Mucosa of rectum (tissue), 2 donors: ENCODE measurements around the gene MYH14.

ENCODE experiments used
- H3K27ac ChIP-seq, 2 donors: one replicate each; pipeline ENCODE4 v1.7.0; 2013; ENCODE audit warnings: inconsistent platforms in 2 of 2, low read depth in 2 of 2, low read length in 2 of 2
- H3K27me3 ChIP-seq, 2 donors: one replicate each; pipeline ENCODE4 v1.7.0; 2013; ENCODE audit warnings: low read length in 2 of 2; ENCODE audit not compliant: control insufficient read depth in 2 of 2, insufficient read depth in 2 of 2
- H3K36me3 ChIP-seq, 2 donors: one replicate each; pipeline ENCODE4 v1.7.0; 2013; ENCODE audit warnings: low read length in 2 of 2; ENCODE audit not compliant: control insufficient read depth in 2 of 2, insufficient read depth in 2 of 2
- H3K4me1 ChIP-seq, 2 donors: one replicate each; pipeline ENCODE4 v1.7.0; 2013; ENCODE audit warnings: low read length in 2 of 2, mild to moderate bottlenecking in 1 of 2; ENCODE audit not compliant: control insufficient read depth in 2 of 2, insufficient read depth in 2 of 2
- H3K4me3 ChIP-seq, 2 donors: one replicate each; pipeline ENCODE4 v1.7.0; 2013; ENCODE audit warnings: low read length in 2 of 2
- H3K9ac ChIP-seq, 2 donors: one replicate each; pipeline ENCODE4 v1.7.0; 2013; ENCODE audit warnings: low read length in 2 of 2, low read depth in 1 of 2, mild to moderate bottlenecking in 1 of 2
- H3K9me3 ChIP-seq, 2 donors: one replicate each; pipeline ENCODE4 v1.7.0; 2013; ENCODE audit warnings: low read length in 2 of 2; ENCODE audit not compliant: control insufficient read depth in 2 of 2
- donor health status: healthy.
- donor health status: Normal muscosa, but diverticular disease.

Gene MYH14

DNA sequence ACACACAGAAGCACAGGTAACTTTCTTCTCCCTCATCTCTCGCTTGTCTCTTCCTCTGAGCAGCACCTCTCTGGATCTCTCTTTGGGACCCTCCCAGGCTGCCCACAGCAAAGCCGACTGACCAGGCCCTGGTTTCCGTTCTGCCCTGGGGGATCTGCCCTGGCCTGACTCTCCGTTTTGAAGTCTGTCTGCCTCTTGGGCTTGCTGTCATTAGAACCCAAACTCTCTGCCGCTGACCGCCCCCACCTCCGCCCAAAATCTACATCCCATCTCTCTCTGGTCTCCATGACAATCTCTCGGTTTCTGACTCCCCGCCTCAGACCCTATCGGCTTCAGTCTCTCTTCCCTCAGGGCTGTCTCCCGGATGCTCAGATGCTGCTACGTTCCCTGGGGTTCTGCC is 118.8 kb downstream of the MYH14 start:
- Histone ChIP-seq H3K27ac (no peak overlapping the region), H3K36me3 (no peaks in the 10 kb centered on the region), H3K4me3 (no peak overlapping the region), H3K9me3 (no peaks in the 10 kb centered on the region), H3K4me1 (peaks cover 2 to 4% of the 10 kb centered on the region in 2 donors), H3K27me3 (peaks cover 9 to 13% of the 10 kb centered on the region in 2 donors), H3K9ac (no peak overlapping the region)

DNA sequence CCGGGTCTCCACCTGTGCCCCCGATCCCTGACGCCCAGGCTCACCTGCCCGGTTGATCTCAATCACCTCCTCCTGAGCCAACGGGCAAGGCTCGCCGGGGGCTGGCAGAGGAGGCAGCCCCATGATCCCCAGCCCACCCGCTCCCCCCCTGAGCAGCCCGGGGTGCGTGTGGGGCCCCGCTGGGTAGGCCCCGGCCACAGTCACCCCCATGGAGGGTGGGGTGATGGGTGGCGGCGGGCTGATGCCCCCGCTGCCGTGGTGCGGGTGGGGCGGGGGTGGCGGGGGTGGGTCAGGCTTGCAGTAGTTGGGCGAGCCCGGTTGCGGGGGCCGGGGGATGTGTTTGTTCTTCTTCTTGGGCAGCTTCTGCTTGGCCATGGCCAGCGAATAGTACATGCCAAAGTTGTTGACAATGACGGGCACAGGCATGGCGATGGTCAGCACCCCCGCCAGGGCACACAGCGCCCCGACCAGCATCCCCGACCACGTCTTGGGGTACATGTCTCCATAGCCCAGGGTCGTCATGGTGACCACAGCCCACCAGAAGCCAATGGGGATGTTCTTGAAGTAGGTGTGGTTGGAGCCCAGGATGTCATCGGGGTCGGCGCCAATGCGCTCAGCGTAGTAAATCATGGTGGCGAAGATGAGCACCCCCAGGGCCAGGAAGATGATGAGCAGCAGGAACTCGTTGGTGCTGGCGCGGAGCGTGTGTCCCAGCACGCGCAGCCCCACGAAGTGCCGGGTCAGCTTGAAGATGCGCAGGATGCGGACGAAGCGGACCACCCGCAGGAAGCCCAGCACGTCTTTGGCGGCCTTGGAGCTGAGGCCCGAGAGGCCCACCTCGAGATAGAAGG is 119.7 kb downstream of the MYH14 start:
- no peak overlapping the region for H3K27ac ChIP-seq
- H3K4me1 ChIP-seq, result peaks cover 2 to 4% of the 10 kb centered on the region in 2 donors
- H3K9ac ChIP-seq, result no peak overlapping the region
- H3K4me3 ChIP-seq, result no peak overlapping the region
- H3K9me3 ChIP-seq, result no peaks in the 10 kb centered on the region
- peaks cover 16 to 18% of the 10 kb centered on the region in 2 donors for H3K27me3 ChIP-seq
- H3K36me3 ChIP-seq, result no peaks in the 10 kb centered on the region

DNA sequence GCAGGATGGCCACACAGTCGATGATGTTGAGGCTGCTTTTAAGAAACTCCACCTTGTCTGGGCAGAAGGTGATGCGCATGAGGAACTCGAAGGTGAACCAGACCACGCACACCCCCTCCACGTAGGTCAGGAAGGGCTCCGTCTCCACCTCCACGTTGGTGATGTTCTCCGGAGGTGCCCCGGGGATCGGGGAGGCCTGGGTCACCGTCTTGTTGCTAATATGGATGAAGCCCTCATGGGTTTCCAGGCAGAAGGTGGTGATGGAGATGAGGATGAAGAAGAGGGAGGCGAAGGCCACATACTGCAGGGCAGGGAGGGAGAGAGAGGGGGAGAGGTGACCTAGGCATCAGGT is 120.3 kb downstream of the MYH14 start:
- H3K4me3 ChIP-seq, result no peak overlapping the region
- H3K27ac ChIP-seq, result no peak overlapping the region
- H3K4me1 ChIP-seq, result peaks cover 4 to 5% of the 10 kb centered on the region in 2 donors
- no peaks in the 10 kb centered on the region for H3K36me3 ChIP-seq
- no peak overlapping the region for H3K9ac ChIP-seq
- H3K9me3 ChIP-seq, result no peaks in the 10 kb centered on the region
- H3K27me3 ChIP-seq, result peaks cover 16 to 18% of the 10 kb centered on the region in 2 donors

DNA sequence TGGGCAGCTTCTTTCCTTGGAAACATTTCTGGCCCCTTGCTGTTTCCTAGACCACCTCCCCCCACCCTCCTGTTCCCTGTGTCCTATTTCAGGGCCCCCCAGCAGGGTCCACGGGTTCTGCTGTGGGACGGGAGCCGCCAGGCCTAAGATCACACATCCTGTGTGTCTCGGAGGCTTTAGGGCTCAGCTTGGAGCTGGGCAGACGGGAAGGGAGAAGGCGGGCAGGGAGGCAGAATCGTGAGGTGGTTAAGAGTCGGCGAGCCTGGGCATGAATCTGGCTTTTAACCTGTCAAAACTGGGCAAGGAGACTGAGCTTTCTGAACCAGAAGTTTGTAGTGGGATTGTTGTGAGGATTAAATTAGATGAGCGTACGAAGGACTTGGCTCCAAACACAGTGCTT is 120.9 kb downstream of the MYH14 start:
- H3K4me3 ChIP-seq, result no peak overlapping the region
- no peaks in the 10 kb centered on the region for H3K9me3 ChIP-seq
- H3K9ac ChIP-seq, result no peak overlapping the region
- H3K27ac ChIP-seq, result no peak overlapping the region
- peaks cover 16 to 18% of the 10 kb centered on the region in 2 donors for H3K27me3 ChIP-seq
- H3K4me1 ChIP-seq, result peaks cover 4 to 5% of the 10 kb centered on the region in 2 donors
- no peaks in the 10 kb centered on the region for H3K36me3 ChIP-seq

DNA sequence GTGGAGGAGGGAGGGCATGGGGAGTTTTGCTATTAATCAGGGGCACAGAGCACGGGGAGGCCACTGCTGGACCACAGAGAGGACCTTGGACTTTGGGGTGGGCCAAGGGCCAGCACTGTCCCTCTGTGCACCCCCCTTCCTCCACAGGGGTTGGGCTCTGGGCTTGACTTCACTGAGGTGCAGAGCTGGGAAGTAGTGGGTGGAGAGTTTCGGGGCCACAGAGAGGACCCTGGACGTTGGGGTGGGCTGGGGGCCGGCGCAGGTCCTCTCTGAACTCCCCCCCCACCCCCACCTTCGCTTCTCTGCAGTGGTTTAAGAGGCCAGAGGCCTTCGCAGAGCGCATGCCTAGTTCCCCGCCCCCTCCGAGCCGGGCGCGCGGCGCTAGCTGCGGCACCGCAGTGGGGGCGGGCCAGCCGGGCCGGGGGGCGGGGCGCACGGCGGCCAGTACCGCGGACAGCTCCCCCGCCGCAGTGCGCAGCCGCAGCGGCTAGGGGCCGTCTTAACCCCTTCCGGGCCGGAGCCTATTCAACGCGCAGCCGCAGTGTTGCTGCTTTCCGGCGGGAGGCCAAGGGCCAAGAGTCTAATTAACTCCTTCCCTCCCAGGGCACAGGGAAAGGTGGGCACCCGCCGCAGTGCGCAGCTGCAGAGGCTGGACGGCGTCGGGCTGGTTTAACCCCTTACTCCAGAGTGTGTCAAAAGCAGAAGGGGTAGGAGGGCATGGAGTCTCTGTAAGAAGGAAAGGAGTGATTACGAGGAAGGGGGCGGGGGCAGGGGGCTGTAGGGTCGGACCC is 122.1 kb downstream of the MYH14 start:
- no peak overlapping the region for H3K9ac ChIP-seq

DNA sequence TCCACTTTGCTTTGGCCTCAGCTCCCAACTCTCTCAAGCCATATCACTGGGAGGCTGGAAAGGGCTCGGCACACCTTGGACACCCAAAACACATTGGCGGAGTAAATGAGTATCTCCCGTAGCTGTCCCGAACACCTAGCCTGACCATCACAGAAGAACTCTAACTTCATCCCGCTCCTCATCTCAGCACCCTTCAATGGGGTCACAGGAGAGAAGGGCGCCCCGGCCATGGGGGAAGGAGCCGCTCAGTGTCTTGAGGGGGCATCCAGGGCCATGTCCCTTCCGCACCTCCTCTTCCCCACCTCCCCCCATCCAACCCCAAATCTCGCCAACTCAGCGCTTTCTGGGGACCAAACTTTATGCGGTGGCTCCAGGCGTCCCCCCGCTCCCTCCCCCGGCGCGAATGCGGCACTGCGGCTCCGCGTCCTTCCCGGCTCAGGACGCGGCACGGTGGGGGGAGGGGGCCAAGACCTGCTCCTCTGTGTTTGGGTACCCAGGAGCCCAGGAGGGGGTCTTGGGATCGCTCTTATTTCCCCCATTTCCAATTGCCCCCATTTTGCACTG is 122.8 kb downstream of the MYH14 start:
- Histone ChIP-seq H3K36me3 (no peaks in the 10 kb centered on the region), H3K9me3 (no peaks in the 10 kb centered on the region), H3K9ac (no peak overlapping the region), H3K27ac (no peak overlapping the region), H3K27me3 (peaks cover 18 to 23% of the 10 kb centered on the region in 2 donors), H3K4me3 (peak overlapping the region in 1 of 2 donors; percentile 7), H3K4me1 (peaks cover 10 to 14% of the 10 kb centered on the region in 2 donors)

More for the DNA sequence above, 122.1 kb downstream of the MYH14 start:
- Histone ChIP-seq H3K4me1 (peaks cover 10 to 13% of the 10 kb centered on the region in 2 donors), H3K27me3 (peaks cover 18 to 23% of the 10 kb centered on the region in 2 donors), H3K9me3 (no peaks in the 10 kb centered on the region), H3K27ac (no peak overlapping the region), H3K36me3 (no peaks in the 10 kb centered on the region), H3K4me3 (peak overlapping the region in 1 of 2 donors; percentile 7)

DNA sequence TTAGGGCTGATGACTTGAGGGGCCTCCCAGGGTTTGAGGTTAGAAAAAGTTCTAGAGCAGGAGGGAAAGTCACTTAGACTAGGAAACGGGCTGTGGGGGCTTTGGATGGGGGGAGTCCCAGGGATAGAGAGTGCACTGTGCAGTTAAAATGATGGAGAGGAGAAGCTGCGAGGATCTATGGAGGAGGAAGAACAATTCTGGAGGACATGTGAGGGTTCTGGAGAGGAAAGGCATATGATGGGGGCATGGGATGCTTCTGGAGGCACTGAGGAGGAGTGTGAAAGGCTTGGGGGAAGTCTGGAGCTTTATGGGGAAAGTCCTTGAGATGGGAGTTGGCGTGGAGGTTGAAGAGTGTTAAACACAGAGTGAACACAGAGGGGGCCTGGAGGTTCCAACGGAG is 123.6 kb downstream of the MYH14 start:
- Histone ChIP-seq H3K4me1 (peaks cover 10 to 14% of the 10 kb centered on the region in 2 donors), H3K27ac (no peak overlapping the region), H3K27me3 (peaks cover 23 to 26% of the 10 kb centered on the region in 2 donors), H3K4me3 (no peak overlapping the region), H3K36me3 (no peaks in the 10 kb centered on the region), H3K9ac (no peak overlapping the region), H3K9me3 (no peaks in the 10 kb centered on the region)

DNA sequence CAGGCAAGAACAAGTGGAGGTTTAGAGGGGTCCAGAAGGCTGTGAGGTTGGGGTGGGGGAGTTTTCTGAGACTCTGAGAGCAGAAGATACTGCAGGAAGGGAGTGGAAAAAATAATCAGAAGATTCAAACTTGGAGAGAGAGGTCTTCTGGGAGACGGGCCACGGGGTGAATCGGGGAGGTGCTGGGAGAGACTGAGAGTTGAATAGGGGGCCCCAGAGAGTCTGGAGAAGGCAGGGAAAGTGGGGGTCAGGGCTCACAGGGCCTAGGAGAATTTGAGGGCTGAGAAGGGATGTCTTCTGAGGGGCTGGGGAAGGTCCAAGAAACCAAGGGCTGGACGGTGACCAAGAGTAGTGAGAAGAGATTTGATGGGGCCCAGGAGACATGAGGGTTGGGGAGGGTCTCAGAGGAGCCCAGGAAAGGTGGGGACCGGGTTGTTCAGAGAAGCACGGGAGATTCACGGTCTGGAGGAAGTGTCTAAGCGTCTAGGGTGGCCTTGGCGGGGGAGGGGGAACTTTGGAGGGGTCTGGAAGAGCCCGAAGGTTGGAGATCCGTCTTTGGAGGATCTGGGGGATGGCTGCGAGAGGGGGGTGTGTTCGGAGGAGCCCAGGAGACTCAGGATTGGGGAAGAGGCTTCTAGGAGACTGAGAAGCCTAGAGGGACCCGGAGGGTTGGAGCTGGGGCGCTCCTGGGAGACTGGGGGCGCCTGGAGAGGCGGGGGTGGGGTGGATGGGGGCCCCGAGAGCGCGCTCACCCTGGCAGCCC is 124.2 kb downstream of the MYH14 start:
- H3K36me3 ChIP-seq, result no peaks in the 10 kb centered on the region
- peaks cover 11 to 16% of the 10 kb centered on the region in 2 donors for H3K4me1 ChIP-seq
- no peaks in the 10 kb centered on the region for H3K9me3 ChIP-seq
- H3K27me3 ChIP-seq, result peaks cover 27 to 33% of the 10 kb centered on the region in 2 donors
- no peak overlapping the region for H3K4me3 ChIP-seq
- no peak overlapping the region for H3K27ac ChIP-seq
- no peak overlapping the region for H3K9ac ChIP-seq

DNA sequence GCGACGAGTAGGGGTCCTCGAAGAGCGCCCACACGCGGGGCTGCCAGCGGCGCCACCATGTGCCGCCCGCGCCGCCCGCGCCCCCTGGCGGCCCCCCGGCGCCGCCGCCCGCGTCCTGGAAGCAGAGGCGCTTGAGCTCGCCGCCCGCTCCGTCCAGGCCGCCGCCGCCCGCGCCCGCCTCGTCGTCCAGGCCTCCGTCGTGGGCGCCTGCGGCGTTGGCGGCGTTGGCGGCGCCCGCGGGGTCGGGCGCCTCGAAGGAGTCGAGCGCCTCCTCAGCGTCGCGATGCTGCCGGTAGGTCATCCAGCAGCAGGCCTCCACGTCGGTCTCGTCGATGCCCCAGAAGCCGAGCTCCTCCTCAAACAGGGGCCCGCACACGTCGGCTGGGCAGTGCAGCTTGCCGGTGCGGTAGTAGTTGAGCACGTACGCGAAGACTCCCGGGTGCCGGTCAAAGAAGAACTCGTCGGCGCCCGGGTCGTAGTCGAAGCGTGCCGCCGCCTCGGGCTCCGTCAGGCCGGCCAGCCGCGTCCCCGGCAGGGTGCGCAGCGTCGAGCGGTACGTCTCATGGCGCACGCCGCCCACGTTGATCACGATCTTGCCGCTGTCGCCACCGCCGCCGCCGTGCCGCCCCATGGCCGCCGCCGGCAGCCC is 124.9 kb downstream of the MYH14 start:
- no peak overlapping the region for H3K9ac ChIP-seq

More for the DNA sequence above, 124.9 kb downstream of the MYH14 start:
- no peaks in the 10 kb centered on the region for H3K36me3 ChIP-seq
- H3K27me3 ChIP-seq, result peaks cover 27 to 35% of the 10 kb centered on the region in 2 donors
- no peak overlapping the region for H3K27ac ChIP-seq
- H3K9me3 ChIP-seq, result no peaks in the 10 kb centered on the region
- peaks cover 16 to 21% of the 10 kb centered on the region in 2 donors for H3K4me1 ChIP-seq
- H3K4me3 ChIP-seq, result no peak overlapping the region
